ENCODE results near the gene TINCR. TPM values are rescaled to one million over a fixed set of nuclear protein-coding genes. Genes with fewer than 3 reads are reported as not detected.
A peak's percentile ranks its signal among the peaks of the same experiment; 100 is the strongest.

TINCR gene
- total RNA-seq, 4 donors from 2014 or later: not detected

- no peaks in the 10 kb centered on the region for H3K27me3 ChIP-seq
Measured at GRCh38 chr19:5553892-5554291, 13.9 kb downstream of the TINCR start.

GRCh38 chr19:5547881-5548280, 19.9 kb downstream of the TINCR start:
- H3K27ac ChIP-seq: no peak overlapping the region
- no peak overlapping the region for H3K4me3 ChIP-seq (replicated peaks in 1 of 3)
- no peak for DNase-seq
- H3K27me3 ChIP-seq: no peaks in the 10 kb centered on the region
- TF ChIP-seq CTCF (IDR thresholded peaks at IDR 0.05): peak in 2 of 6 experiments; percentile 5 to 18
- no peak for TF ChIP-seq POLR2A (IDR thresholded peaks at IDR 0.05)
- no peaks in the 10 kb centered on the region for H3K9me3 ChIP-seq
- WGBS, 2 donors: 35 to 42% methylated on average over 8 of the region's 8 CpGs
- H3K4me1 ChIP-seq: no peaks in the 10 kb centered on the region
- no peaks in the 10 kb centered on the region for H3K36me3 ChIP-seq
- intact Hi-C loops (cut with DNase I): no loop called here

More at GRCh38 chr19:5553892-5554291, 13.9 kb downstream of the TINCR start:
- intact Hi-C loops (cut with DNase I): no loop called here
- TF ChIP-seq CTCF (IDR thresholded peaks at IDR 0.05): no peak
- no peak for TF ChIP-seq POLR2A (IDR thresholded peaks at IDR 0.05)
- H3K36me3 ChIP-seq: no peaks in the 10 kb centered on the region
- WGBS, 2 donors: 86 to 87% methylated on average over 9 of the region's 9 CpGs
- no peaks in the 10 kb centered on the region for H3K9me3 ChIP-seq
- no peak overlapping the region for H3K27ac ChIP-seq
- no peak for DNase-seq
- H3K4me1 ChIP-seq: no peaks in the 10 kb centered on the region
- no peak overlapping the region for H3K4me3 ChIP-seq (replicated peaks in 1 of 3)

DNA sequence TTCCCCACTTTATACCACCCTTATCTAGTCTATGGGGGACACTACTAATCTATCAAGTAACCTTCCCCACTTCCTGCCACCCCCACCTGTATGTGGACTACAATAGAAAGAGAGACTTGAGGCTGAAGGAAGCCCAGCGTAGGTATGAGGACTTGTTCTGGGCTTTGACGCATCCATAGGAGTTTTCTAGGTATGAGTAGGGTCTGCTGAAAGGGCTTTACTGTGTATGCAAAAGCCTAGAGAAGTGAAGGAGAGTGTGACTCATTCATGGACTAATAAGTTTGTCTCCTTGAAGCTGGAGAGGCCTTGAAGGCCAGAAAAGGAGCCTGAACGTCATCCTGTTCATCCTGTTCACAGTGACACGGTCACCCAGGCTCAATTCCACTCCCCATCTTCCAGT, 21.8 kb downstream of the TINCR start:
- H3K36me3 ChIP-seq: no peaks in the 10 kb centered on the region
- H3K27ac ChIP-seq: no peak overlapping the region
- no peaks in the 10 kb centered on the region for H3K4me1 ChIP-seq
- 71 to 92% methylated on average over 4 of the region's 4 CpGs for WGBS, 2 donors
- DNase-seq: no peak
- H3K9me3 ChIP-seq: no peaks in the 10 kb centered on the region
- intact Hi-C loops (cut with DNase I): no loop called here
- no peak for TF ChIP-seq POLR2A (IDR thresholded peaks at IDR 0.05)
- no peak for TF ChIP-seq CTCF (IDR thresholded peaks at IDR 0.05)
- no peak overlapping the region for H3K4me3 ChIP-seq (replicated peaks in 1 of 3)
- no peaks in the 10 kb centered on the region for H3K27me3 ChIP-seq

DNA sequence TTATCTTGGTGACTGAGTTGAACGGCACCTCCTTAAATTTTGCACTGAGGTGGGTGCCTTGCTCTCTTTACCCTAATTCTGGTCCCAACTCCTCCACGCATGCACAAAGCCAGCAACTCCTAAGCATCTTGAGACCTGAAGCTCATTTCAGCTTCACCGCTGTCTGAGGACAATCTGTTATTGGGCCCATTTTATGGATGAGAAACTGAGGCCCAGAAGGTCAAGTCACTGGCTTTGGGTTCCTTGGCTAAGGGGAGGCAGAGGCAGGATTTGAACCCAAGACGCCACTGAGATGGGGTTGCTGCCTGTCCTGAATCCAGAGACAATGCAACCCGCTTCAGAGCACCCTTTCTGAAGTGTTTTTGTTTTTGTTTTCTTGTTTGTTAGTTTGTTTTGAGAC, 22.7 kb downstream of the TINCR start:
- no peak overlapping the region for H3K27ac ChIP-seq
- no peak for DNase-seq
- no peaks in the 10 kb centered on the region for H3K27me3 ChIP-seq
- no peaks in the 10 kb centered on the region for H3K4me1 ChIP-seq
- H3K9me3 ChIP-seq: no peaks in the 10 kb centered on the region
- no peaks in the 10 kb centered on the region for H3K36me3 ChIP-seq
- intact Hi-C loops (cut with DNase I): no loop called here
- no peak overlapping the region for H3K4me3 ChIP-seq (replicated peaks in 1 of 3)
- 90 to 94% methylated on average over 5 of the region's 5 CpGs for WGBS, 2 donors
- TF ChIP-seq CTCF (IDR thresholded peaks at IDR 0.05) (no peak), POLR2A (IDR thresholded peaks at IDR 0.05) (no peak)

DNA sequence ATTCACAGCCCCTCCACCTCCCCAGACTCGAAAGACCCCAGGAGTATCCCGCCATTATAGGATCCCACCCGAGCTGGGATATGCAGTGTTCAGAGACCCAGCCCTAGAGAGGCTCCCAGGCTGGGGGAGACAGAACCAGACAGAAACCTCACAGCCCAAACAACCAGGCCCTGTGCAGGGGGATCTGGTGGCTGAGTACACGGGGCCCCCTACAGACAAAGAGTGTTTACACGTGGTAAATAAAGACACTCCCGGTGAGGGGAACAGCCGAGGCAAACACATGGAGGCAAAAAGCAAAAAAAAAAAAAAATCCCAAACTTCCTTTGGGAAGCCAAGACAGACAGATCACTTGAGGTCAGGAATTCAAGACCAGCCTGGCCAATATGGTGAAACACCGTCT, 25.1 kb downstream of the TINCR start:
- Histone ChIP-seq H3K36me3 (no peaks in the 10 kb centered on the region), H3K4me3 (replicated peaks in 1 of 3) (no peak overlapping the region), H3K27ac (no peak overlapping the region), H3K27me3 (no peaks in the 10 kb centered on the region), H3K4me1 (no peaks in the 10 kb centered on the region), H3K9me3 (no peaks in the 10 kb centered on the region)
- 30 to 42% methylated on average over 8 of the region's 8 CpGs for WGBS, 2 donors
- DNase-seq: no peak
- intact Hi-C loops (cut with DNase I): no loop called here
- TF ChIP-seq CTCF (IDR thresholded peaks at IDR 0.05) (no peak), POLR2A (IDR thresholded peaks at IDR 0.05) (no peak)

Data from thyroid gland (tissue), 4 donors.